ENCODE data around the gene CD70.
"Not testable (repeated sequence)": the region's sequence is repeated elsewhere in the genome, so short reads cannot be mapped to it uniquely, and the experiment has no call there.

Gene CD70

DNA sequence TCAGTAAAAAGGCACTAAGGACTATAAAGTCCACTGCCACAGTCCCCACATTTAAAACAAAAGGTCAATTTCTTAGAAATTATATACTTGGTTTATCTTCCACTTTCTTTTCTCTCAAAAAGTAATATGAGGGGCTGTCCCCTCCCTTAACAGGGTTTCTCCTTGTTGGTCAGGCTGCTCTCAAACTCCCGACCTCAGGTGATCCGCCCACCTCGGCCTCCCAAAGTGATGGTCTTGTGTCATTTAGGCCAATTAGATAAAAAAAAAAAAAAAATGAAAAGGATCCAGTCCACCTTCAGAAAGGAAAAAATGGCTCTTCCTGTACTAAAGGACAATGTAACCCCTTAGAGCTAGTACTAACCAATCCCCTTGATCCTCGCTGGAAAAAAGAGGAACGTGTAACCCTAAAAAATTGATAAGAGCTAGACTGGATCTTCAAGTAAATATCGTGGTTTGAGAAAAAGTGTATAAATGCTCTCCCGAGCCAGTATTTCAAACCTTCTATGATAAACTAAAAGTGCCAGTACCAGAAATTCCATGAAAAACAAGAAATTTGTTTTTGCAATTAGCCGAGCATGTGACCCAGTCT is 9.0 kb upstream of the CD70 start:
- no peaks in the 10 kb centered on the region for H3K4me1 ChIP-seq
- intact Hi-C loops (cut with DNase I; ENCODE audit: low total_unique reads), result no loop called here
- peaks cover 0 to 15% of the 10 kb centered on the region in 2 donors for H3K27me3 ChIP-seq
- no peaks in the 10 kb centered on the region for H3K36me3 ChIP-seq
- TF ChIP-seq, protein P1, sequence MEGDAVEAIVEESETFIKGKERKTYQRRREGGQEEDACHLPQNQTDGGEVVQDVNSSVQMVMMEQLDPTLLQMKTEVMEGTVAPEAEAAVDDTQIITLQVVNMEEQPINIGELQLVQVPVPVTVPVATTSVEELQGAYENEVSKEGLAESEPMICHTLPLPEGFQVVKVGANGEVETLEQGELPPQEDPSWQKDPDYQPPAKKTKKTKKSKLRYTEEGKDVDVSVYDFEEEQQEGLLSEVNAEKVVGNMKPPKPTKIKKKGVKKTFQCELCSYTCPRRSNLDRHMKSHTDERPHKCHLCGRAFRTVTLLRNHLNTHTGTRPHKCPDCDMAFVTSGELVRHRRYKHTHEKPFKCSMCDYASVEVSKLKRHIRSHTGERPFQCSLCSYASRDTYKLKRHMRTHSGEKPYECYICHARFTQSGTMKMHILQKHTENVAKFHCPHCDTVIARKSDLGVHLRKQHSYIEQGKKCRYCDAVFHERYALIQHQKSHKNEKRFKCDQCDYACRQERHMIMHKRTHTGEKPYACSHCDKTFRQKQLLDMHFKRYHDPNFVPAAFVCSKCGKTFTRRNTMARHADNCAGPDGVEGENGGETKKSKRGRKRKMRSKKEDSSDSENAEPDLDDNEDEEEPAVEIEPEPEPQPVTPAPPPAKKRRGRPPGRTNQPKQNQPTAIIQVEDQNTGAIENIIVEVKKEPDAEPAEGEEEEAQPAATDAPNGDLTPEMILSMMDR (IDR thresholded peaks at IDR 0.05), result no peak
- H3K27ac ChIP-seq, result no peak overlapping the region
- DNase-seq, result no peak
- H3K9me3 ChIP-seq, result no peaks in the 10 kb centered on the region
- H3K4me3 ChIP-seq, result no peak overlapping the region

DNA sequence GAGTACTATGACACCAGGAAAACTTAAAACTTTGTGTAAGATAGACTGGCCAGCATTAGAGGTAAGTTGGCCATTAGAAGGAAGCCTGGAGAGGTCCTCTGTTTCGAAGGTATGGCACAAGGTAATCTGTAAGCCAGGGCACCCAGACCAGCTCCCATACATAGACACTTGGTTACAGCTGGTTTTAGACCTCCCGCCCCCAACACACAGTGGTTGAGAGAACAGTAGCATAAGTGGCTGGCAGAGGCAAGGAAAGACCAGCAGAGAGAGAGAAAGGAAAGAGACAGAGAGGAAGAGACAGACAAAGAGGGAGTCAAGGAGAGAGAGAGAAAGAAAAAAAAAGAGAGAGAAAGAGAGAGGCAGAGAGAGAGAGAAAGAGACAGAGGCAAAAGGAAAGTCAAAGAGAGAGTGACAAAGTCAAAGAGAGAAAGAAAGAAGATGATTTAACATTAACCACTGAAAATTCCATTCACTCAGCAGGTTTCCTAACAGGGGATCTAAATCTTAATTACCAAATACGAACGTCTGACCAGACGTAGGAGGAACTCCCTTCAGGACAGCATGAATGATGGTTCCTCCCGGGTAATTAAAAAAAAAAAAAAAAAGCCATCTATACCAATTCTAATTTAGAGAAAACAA is 7.4 kb upstream of the CD70 start:
- peaks cover 0 to 27% of the 10 kb centered on the region in 2 donors for H3K27me3 ChIP-seq
- H3K4me3 ChIP-seq; DNase-seq; H3K9me3 ChIP-seq; H3K4me1 ChIP-seq; intact Hi-C loops (cut with DNase I; ENCODE audit: low total_unique reads); H3K36me3 ChIP-seq; H3K27ac ChIP-seq: not testable (repeated sequence)

DNA sequence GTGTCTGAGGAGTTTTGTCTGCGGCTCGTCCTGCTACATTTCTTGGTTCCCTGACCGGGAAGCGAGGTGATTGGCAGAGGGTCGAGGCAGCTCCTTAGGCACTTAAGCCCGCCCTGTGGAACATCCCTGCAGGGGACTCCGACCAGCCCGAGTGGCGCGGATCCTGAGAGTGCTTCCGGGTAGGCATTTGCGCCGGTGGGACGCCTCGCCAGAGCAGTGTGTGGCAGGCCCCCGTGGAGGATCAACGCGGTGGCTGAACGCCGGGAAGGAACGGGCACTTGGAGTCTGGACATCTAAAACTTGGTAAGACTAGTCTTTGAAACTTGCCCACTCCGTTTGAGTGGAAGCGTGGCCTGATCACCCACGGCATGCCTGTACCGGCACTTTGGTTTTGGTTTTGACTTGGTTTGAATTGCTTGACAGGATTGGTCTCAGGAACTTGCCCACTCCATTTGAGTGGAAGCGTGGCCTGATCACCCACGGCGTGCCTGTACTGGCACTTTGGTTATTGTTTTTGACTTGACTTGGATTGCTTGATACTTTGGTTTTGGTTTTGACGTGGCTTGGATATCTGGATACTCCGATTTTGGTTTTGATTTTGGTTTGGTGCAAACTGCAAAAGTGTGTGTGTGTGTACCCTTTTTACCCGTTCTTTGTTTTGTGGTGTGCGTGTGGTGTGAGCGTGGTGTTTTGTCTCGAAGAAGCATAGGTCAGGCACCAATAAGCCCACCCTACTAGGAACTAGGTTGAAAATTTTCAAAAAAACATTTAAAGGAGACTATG is 6.7 kb upstream of the CD70 start:
- H3K36me3 ChIP-seq; intact Hi-C loops (cut with DNase I; ENCODE audit: low total_unique reads); H3K4me3 ChIP-seq; H3K4me1 ChIP-seq; DNase-seq; H3K9me3 ChIP-seq; H3K27ac ChIP-seq: not testable (repeated sequence)
- H3K27me3 ChIP-seq, result peaks cover 0 to 33% of the 10 kb centered on the region in 2 donors

DNA sequence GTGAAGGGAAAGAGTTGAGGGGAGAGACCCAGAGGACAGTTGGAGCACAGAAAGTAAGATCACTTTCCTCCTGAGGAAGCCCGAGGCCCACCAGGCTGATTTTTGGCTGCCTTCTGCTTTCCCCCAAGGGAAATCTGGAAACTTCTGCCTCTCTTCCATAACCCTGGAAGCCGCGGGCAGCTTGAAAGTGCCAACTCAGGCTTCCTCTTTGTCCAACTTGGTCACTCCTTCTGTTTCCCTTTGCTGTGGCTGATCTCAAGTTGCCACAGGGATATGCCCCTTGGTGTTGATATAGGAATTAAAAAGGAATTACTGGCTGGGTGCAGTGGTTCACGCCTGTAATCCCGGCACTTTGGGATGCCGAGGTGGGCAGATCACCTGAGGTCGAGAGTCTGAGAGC is 5.7 kb upstream of the CD70 start:
- Histone ChIP-seq H3K36me3 (no peaks in the 10 kb centered on the region), H3K4me3 (no peak overlapping the region), H3K27ac (no peak overlapping the region), H3K9me3 (no peaks in the 10 kb centered on the region), H3K4me1 (no peaks in the 10 kb centered on the region), H3K27me3 (peaks cover 0 to 37% of the 10 kb centered on the region in 2 donors)
- TF ChIP-seq, protein P1 (IDR thresholded peaks at IDR 0.05), result no peak
- intact Hi-C loops (cut with DNase I; ENCODE audit: low total_unique reads), result no loop called here
- peak in 1 of 2 donors; percentile 36 for DNase-seq

DNA sequence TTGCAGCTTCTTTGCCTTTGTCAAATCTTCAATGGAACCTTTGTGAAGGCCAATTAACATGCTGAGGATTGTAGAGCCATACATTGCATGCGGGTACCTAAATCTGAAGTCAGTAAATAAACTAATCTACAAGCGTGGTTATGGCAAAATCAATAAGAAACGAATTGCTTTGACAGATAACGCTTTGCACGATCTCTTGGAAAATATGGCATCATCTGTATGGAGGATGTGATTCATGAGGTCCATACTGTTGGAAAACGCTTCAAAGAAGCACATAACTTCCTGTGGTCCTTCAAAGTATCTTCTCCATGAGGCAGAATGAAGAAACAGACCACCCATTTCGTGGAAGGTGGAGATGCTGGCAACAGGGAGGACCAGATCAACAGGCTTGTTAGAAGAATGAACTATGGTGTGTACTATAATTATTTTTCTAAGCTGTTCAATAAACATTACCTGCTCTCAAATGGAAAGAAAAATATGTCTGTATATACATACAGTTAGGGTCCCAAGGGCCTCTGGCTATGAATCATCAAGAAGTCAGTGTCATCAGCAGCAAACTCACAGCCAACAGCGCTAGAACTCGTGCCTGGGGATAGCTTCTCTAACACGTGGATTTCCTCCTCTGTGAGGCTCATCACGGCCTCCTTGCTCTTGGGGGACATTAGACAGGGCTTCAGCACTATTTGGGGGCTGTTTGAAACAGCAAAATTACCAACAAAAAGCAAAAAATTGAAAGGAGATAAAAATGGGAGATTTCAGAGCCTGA is 2.9 kb upstream of the CD70 start:
- Histone ChIP-seq H3K27me3 (peaks cover 0 to 64% of the 10 kb centered on the region in 2 donors), H3K36me3 (no peaks in the 10 kb centered on the region), H3K4me1 (peaks cover 0 to 10% (median 5%) of the 10 kb centered on the region in 4 donors), H3K9me3 (no peaks in the 10 kb centered on the region), H3K27ac (no peak overlapping the region), H3K4me3 (no peak overlapping the region)
- DNase-seq, result no peak
- intact Hi-C loops (cut with DNase I; ENCODE audit: low total_unique reads), result no loop called here
- TF ChIP-seq, protein P1 (IDR thresholded peaks at IDR 0.05), result no peak

DNA sequence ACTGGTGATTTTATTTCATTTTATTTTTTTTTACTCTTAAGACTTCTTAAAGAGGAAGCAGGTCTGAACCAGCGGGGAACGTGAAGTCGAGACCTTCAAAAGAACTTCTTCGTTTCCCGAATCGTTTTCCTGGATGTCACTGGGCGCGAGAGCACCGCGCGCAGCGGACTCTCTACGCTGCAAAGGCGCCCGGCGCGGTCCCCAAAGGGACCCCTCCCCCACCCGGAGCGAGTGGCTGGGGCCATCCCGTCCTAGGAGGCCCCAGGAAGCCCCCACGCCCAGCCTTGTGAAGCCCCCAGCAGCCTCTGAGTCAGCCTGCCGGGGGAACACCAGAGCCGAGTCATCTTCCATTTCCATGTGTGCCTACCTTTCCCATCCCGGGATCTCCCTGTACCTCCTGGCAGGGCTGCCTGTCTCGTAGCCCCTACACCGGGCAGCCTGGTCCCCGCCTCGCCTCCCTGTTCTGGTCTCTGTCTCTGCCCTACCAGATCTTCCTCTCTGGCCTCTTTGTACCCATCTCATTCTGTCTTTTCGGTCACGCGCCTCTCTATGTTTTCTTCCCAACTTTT is 608 bp downstream of the CD70 start:
- Histone ChIP-seq H3K27me3 (peaks cover 0 to 91% of the 10 kb centered on the region in 2 donors), H3K9me3 (no peaks in the 10 kb centered on the region), H3K4me3 (no peak overlapping the region), H3K36me3 (no peaks in the 10 kb centered on the region), H3K4me1 (peaks cover 0 to 27% (median 12%) of the 10 kb centered on the region in 4 donors), H3K27ac (no peak overlapping the region)
- TF ChIP-seq, protein P1 (IDR thresholded peaks at IDR 0.05), result no peak
- intact Hi-C loops (cut with DNase I; ENCODE audit: low total_unique reads), result no loop called here
- no peak for DNase-seq
